RPMI7951 (cell line): ENCODE data around the gene ANP32B. TPM values are rescaled to one million over a fixed set of nuclear protein-coding genes. Genes with fewer than 3 reads are reported as not detected.
A peak's percentile ranks its signal among the peaks of the same experiment; 100 is the strongest.
"Not testable (repeated sequence)": the region's sequence is repeated elsewhere in the genome, so short reads cannot be mapped to it uniquely, and the experiment has no call there.

Experiments
- DNase-seq: peaks from one replicate; pipeline ENCODE4 v3.0.0-alpha.2; 2012; ENCODE audit warnings: low read depth
- total RNA-seq: library from RNA; depleted of rRNA; stranded (reverse); fragments of >200 nt; shearing (Covaris generic); gene quantifications from 2 replicates; pipeline ENCODE4 v1.2.3, GENCODE V29; 2014; rRNA removed

Gene ANP32B
- 12.4 and 12.7 TPM in 2 replicates for total RNA-seq

DNA sequence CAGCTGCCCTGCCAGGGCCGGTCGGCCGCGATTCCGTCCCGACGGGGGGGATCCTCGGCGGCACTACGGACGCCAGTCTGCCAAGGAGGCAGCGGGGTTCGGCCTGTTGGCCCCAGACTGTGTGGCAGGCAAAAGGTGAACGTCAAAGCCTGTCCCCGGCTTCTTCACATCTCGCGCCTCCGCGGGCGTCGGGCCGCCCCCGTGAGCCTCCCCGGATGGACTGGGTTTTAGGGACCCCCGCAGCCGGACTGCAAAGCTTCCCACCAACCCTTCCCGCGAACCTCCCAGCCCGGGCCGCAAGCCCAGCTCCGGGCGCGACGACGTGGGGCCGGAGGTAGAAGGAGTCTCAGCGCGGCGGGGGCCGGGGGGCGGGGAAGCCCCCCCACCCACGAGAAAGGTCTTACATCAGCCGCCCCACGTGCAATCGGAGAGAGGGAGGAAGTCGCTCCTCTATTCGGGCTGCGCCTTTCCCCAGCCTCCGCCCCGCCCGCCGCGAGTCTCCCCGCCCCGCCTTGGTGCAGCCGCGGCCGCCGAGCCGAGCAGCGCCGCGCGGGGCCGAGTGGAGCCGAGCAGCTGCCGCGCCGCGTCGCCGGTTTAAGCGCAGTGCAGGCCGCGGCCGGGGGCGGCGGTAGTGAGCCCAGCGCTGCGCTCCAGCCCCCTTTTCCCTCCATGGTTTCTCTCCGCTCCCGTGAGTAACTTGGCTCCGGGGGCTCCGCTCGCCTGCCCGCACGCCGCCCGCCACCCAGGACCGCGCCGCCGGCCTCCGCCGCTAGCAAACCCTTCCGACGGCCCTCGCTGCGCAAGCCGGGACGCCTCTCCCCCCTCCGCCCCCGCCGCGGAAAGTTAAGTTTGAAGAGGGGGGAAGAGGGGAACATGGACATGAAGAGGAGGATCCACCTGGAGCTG is at the start of gene ANP32B:
Gene ANP32B (plus strand): TSS at position 659 of the 906 bp plus-strand sequence. CDS start 215 bp downstream, at position 874.
- peak; percentile 91 for DNase-seq

DNA sequence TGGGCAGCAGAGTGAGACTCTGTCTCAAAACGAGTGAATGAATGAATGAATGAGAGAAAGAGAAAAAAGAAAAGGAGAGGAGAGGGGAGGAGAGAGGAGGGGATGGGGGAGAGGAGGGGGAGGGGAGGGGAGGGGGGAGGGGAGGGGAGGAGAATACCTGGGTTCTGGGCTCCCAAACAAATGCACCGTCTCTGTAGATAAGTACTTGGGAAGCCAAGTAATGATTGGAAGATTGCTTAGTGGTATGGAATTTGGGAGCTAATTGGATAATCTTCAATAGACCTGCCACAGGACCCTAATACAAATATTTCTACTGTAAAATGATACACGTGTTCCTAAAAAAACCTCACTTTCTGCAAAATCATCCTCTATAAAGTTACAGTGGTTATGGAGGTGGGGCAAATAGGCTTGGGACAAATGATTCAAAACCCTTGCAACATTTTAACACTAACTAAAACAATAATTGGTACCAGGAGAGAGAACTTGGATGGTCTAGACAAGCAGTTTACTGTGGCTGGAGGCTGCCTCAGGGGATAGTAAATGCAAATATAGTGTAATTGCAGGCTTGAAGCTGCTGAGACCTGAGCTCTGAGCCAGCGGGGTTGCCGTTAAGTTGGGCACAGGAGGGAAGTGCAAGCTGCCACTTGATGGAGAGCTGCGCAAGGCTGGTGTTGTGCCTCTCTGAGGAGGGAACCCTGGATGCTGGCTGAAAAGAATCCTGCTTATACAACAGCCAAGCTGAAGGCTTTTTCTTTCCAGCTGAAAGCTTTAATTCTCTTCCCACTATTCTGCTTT is 48.6 kb upstream of the ANP32B start:
- no peak for DNase-seq

DNA sequence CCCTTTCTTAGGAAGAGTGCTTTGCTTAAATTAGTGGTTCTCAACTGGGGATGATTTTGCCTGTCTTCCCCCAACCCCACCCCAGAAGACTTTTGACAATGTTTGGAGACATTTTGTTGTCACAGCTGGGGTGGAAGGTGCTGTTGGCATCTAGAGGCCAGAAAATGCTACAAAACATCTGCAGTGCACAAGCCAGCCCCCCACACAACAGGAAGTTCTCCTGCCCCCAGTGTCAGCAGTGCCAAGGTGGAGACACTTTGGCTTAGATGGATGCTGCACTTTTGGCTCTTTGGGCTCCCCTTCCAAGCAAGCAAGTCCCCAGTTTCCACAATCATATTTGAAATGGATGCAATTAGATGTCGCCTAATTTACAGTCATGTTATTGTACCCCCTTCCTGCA is 47.9 kb upstream of the ANP32B start:
- DNase-seq = no peak

DNA sequence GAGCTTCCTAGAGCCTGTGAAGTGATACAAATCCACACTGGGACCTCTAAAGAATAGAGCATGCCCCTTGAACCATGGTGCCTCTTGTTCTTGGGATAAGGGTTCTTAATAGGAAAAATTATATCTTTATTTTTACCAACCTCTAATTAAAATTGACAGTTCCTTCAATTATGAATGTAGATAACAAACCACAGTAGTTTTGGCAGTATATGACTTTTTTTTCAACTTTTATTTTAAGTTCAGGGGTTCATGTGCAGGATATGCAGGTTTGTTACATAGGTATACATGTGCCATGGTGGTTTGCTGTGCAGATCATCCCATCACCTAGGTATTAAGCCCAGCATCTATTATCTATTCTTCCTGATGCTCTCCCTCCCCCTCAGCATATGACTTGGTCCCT is 46.1 kb upstream of the ANP32B start:
- DNase-seq = no peak

DNA sequence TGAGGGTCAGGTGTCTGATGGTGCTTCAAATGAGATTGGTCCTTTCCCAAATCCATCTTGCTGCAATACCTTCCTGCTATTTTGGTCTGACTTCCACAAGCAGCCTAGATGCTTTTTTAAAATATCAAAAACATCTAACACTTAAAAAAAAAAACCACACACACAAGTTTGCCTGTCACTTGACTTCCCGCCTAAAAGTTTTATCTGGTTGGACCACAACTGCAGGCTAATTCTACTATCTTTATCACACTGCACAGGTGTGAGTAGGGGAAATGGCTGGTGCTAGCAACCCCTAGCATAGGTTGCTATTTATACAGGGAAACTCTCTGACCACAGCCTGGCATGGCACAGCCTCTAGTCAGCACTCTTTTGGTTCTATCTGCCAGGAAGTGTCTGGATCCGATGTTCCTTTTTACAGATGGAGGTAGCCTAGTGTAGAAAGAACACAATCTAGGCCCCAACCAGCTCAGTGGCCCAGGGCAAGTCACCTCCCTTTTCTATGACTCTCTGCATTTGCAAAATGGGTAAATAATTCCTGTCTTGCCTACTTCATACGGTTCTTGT is 45.0 kb upstream of the ANP32B start, which contains the start of gene HEMGN:
Gene HEMGN (minus strand): TSS at position 92 of the 564 bp plus-strand sequence. CDS start 36 bp downstream, at position 56.
- DNase-seq = no peak

DNA sequence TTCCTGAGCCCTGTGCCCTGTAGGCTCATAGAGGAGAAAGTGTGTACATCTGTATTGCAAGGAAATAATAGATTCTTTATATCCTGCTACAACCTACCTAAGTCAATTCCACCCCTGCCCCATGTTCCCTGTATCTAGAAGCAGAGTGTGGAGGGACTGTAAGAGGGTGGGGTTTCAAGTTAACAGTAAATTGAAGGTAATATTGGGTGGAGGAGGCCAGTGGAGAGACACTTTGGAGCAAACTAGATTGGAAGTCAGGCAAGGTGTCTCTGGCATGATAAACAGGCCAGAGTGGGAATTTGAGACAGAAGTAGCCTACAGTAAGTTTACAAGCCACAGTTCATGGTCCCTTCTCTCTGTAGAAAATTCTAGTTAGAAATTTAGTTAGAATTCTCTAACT is 42.9 kb upstream of the ANP32B start:
- DNase-seq = no peak

DNA sequence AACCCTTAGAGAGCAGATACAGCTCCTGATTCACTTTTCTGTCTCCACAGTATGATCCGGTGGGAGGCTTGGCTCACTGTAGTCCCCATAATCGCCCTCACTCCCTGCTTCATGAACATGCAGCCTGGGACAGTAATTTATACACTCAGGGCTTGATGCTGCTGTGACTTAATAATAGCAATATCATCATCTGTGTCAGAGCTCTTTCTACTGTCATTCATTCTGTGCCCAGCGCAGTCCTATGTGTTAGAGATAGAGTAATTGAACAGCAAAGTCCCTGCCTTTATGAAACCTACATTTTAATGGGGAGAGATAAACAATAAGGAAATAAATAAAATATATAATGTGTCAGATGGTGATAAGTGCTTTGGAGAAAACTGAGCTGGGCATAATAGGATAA is 42.4 kb upstream of the ANP32B start:
- DNase-seq = no peak

DNA sequence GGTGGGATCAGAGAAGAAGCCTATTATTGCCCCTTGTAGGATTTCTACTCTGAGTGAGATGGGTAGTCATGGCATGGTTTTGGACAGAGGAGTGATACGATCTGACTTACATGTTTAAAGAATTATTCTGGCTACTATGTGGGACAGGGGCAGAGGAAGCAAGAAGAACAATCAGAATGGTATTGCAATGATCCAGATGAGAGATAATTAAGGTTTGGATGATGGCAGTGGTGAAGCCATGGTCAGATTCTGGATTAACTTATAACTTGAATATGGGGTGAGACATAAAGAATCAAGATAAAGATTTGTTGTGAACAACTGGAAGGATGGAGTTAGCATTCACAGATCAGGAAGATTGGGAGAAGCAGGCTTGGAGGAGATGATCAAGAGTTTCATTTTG is 41.8 kb upstream of the ANP32B start:
- DNase-seq = no peak

DNA sequence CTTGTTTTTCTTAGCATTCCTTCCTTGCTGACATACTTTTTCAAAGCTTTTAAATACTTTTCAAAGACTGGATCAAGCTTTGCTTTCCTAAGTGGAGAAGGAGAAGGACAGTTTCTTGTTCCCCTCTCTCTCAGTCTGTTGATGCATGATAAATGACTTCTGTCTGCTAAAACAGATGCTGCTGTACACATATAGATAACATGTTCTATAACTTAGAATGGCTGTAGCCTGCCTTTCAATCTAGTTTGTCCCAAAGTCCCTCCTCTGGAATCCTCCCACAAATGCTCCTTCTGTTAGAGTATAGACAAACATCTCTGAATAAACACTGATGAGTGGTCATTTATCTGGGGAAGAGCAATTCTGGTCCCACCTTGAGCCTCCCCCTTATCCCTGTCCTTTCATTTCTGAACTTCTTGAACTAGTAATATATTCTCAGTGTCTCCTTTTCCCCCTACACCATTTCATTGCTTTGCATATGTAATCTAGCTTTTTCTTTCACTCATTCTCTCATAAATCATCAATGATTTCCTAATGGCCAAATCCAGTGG is 39.8 kb upstream of the ANP32B start:
- DNase-seq = no peak

DNA sequence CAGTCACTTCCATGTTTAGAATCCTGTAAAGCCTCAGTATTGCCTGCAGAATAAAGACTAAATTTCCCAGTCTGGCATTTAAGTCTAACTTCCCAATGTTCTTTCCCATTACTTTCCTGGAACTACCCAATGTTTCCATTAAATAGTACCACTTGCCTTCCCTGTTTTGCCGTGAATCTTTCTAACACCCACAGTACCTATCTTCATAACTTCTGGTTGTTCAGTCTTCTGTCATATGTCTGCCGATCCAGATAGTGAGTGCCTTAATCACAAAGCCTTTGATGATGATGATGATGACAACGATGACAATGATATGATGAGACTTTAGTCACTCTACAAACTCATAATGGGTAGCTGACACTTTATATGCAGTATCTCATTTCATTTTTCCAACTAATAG is 38.5 kb upstream of the ANP32B start:
- no peak for DNase-seq

DNA sequence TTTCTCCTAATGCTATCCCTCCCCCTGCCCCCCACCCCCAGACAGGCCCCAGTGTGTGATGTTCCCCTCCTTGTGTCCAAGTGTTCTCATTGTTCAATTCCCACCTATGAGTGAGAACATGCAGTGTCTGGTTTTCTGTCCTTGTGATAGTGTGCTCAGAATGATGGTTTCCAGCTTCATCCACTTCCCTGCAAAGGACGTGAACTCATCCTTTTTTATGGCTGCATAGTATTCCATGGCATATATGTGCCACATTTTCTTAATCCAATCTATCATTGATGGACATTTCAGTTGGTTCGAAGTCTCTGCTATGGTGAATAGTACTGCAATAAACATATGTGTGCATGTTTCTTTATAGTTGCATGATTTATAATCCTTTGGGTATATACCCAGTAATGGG is 37.7 kb upstream of the ANP32B start:
- DNase-seq = not testable (repeated sequence)

DNA sequence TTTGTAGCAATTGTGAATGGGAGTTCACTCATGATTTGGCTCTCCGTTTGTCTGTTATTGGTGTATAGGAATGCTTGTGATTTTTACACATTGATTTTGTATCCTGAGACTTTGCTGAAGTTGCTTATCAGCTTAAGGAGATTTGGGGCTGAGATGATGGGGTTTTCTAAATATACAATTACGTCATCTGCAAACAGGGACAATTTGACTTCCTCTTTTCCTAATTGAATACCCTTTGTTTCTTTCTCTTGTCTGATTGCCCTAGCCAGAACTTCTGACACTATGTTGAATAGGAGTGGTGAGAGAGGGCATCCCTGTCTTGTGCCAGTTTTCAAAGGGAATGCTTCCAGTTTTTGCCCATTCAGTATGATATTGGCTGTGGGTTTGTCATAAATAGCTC is 36.0 kb upstream of the ANP32B start:
- DNase-seq = not testable (repeated sequence)

DNA sequence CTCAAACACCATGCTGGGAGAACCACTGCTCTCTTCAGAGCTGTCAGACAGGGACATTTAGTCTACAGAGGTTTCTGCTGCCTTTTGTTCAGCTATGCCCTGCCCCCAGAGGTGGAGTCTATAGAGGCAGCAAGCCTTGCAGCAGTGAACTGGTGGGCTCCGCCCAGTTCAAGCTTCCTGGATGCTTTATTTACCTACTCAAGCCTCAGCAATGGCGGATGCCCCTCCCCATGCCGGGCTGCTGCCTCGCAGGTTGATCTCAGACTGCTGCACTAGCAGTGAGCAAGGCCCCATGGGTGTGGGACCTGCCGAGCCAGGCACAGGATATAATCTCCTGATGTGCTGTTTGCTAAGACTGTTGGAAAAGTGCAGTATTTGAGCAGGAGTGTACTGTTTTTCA is 32.3 kb upstream of the ANP32B start:
- DNase-seq = not testable (repeated sequence)

DNA sequence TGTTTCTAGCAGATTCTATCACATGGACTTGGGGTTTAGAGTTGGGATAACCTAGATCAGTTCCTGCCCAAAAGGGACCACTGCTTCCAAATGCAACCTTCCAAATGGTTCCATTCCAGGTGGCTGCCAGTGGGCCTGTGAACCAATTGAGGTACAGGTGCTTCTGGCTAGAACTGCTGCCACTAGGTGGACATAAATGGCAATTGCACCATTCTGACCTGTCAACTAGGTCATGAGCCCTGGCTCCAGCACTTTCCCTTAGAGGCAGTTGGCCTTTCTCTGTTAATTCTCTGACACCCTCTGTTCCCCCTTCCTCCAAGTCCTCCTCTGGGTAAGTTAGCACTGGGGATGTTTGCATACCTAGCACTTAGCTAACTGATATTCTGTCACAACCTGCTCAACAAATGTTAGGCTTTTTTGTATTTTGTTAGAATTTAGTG is 28.6 kb upstream of the ANP32B start:
- DNase-seq = peak; percentile 31

DNA sequence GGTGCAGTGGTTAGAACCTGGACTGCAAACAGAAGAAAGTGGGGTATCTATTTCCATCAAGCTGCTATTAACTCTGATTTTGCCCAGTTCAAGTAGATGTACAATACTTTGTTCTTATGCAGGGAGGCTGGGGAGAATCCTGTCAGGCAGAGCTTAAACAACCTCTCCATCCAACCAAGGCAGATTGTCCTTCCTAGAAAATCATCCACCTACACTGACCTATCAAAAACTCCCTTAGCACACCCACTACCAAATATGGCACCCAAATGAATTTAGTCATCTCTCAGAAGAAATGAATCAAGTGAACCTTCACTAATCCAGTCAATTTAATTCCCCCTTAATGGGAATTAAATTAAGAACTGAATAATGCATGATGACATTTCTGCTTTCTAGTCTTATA is 26.8 kb upstream of the ANP32B start:
- no peak for DNase-seq

DNA sequence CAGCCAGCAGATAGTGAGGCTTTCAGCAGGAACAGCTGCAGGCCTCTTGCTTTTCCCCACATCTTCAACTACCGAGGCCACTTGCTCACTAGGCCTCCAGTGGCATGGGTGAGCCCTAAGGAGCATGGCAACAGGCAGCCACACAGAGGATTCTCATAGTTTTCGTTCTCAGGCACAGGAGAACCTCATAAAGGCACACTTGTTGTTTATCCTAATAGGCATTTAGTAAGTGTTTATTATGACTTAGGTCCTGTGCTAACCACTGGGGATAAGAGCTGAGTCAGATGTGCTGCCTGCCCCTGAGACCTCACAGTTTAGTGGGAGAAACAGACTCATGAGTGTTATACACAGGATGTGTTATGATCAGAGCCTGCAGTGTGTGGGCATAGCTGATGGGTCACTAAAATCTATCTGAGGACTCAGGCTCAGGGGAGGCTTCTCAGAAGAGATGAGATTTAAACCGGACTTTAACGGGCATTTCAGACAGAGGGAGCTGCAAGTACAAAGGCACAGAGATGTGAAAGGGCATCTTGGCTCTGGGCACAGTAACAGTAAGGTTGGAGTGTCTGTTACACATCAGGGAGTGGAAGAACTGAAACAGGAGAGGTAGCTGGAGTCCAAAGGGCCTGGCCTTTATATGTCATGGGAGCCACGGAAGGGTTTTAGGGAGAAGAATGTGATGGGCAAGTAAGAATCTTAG is 24.2 kb upstream of the ANP32B start:
- peak; percentile 61 for DNase-seq

DNA sequence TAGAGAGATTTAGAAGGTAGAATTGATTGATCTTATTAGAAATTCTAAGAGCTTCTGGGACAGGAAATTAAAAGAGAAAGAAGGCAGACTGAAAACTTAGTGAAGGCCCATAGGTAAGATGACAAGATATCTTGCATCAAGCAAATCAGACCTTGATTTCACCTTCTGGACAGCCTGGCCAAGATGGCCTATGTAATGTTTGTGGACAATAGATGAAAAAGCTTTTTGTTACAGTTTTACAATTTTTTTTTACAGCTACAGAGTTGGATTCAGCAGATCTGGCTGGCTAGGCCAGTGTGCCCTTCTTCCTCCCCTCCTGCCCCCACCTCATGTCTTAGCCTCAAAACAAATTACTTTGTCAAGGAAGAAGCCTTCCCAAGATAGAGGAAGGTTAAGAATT is 23.6 kb upstream of the ANP32B start:
- no peak for DNase-seq

DNA sequence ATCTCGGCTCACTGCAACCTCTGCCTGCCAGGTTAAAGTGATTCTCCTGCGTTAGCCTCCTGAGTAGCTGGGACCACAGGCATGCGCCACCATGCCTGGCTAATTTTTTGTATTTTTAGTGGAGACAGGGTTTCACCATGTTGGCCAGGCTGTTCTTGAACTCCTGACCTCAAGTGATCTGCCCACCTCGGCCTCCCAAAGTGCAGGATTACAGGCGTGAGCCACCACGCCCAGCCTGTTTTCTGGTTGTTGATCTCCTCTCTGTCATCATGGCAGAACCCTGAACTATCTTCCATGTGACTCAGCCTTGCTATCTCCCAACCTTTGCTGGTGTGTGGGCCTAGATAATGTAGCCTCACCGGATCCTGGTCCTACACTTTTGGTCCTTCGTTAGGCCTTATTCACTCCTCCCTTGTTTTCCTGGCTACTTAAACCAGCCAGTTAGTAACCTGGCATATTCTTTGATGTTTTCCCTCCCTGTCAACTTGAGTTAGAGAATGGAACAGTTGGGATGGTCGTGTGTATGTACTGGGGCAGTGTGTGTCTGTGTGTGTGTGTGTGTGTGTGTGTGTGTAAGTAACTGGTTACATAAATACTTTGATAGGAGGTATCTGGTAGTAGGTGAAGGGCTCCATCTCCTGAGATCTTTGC is 22.3 kb upstream of the ANP32B start:
- not testable (repeated sequence) for DNase-seq

DNA sequence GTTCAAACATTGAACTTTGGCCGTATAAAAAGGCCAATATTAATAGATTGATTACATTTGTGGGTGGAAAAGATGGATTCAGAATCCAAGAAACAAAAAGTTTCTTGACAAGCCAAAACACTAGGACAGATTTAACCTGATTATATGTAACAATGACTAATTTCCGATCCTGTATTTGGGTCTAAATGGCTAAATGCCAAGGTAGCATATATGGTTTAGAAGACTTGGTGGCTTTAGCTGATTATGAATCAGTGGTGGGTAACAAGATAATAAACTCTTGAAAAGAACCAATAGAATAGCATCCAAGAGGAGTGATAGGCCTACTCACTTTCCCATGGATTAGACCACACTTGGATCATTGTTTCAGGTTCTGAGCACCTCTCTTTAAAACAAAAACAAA is 21.8 kb upstream of the ANP32B start:
- no peak for DNase-seq

DNA sequence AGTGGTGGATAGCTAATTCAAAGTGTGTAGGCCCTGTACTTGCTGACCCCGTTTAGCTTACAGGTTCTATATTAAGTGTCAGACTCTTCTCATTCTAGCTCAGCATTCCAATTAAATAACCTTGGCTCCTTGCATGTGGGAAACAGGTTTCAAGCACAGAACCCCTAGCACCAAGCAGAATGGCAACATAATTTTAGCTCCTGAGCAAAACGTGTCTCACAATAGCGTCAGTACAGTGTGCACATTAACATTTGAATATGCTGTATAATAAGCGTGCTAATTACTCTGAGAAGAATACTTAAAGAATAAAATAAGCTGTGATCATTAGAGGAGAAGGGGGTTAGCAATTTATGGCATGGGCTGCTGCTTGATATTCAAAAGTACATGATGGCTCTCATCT is 21.0 kb upstream of the ANP32B start:
- DNase-seq = no peak

DNA sequence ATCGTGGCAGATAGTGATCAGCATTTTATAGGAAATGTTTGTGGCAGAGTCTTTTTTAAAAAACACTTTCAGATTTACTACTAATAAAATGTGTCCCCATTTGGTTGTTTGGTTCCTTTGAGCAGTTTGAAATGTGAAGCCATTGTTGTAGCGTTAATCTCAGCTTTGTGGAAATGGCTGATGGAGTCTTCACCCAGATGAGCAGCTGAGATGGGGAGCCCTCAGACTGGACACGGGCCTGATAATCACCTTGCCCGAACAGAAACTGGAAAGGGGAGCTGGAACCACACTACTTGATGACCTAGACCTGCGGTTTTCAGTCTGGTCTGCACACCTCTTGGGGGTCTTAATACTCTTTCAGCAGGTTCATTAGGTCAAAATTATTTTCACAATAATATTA is 20.6 kb upstream of the ANP32B start:
- no peak for DNase-seq
